ENCODE results near the gene PLXNA2. TPM values are rescaled to one million over a fixed set of nuclear protein-coding genes. Genes with fewer than 3 reads are reported as not detected.

Gene PLXNA2
- total and polyA plus RNA-seq, 2 donors (not counting 3 experiments of a cell fraction or from before 2014, with no cell fraction given) = 42.6 to 229 TPM

DNA sequence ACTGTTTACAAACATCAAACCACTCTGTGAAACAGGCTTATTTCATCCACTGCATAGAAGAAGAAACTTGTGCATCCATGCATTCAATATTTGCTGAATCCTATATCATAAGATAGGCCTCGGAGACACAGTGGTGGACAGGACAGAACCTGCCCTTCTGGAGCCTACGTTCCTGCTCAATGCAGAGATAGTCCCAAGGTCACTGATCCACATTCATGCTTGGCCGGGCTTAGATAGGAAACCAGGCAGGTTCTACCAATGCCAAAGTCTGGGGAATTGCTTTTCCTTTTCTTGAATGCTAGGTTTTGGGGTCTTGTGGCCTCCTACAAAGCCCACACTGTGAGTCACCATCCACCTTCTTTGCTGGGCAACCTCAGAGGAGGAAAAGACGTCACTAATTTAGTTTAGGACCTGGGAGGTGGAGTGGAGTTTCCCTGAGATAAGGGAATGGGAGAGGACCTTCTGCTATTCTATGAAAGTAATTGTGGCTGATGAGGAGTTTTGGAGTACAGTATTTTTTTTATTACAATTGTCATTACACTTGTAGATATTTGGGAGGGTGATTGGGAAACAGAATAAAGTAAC, 233.6 kb downstream of the PLXNA2 start:
- Histone ChIP-seq H3K9me1 (replicated peaks; ENCODE audit: control insufficient read depth, extremely low read depth, insufficient read depth, low read length) (no peaks in the 10 kb centered on the region), H2AFZ (ENCODE audit: low read depth, low read length) (no peak overlapping the region), H4K20me1 (replicated peaks; ENCODE audit: control insufficient read depth, extremely low read depth, insufficient read depth, low read length) (no peaks in the 10 kb centered on the region), H3K9me3 (replicated peaks; ENCODE audit: control insufficient read depth, insufficient read depth, low read length) (no peaks in the 10 kb centered on the region), H3K9ac (replicated peaks; ENCODE audit: extremely low read depth, insufficient read depth, low read length) (no peak overlapping the region), H3K27ac (ENCODE audit: insufficient read depth, low read depth, low read length) (no peak overlapping the region), H3K4me3 (replicated peaks in 1 of 3; ENCODE audit: insufficient read depth in 1 of 3, low read depth in 1 of 3, low read length in 3 of 3) (no peak overlapping the region), H3K36me3 (ENCODE audit: control insufficient read depth in 2 of 2, extremely low read depth in 1 of 2, insufficient read depth in 2 of 2, low read length in 2 of 2) (no peaks in the 10 kb centered on the region), H3K79me2 (ENCODE audit: control insufficient read depth, insufficient read depth, low read length) (no peaks in the 10 kb centered on the region), H3K4me2 (ENCODE audit: insufficient read depth, low read length) (no peak overlapping the region), H3K4me1 (ENCODE audit: control insufficient read depth, extremely low read depth, insufficient read depth, low read length) (peaks cover 7% of the 10 kb centered on the region), H3K27me3 (ENCODE audit: control insufficient read depth in 2 of 2, insufficient read depth in 2 of 2, low read length in 2 of 2) (no peaks in the 10 kb centered on the region)
- dilution Hi-C loops (cut with MboI; ENCODE audit: extremely low pct_ligation_motif_present, low sequenced_read_pairs) (no loop called here), intact Hi-C loops (cut with micrococcal nuclease) (no loop called here)
- no TSS peak for BruUV-seq (replicated peaks)
- FAIRE-seq = no peak
- no peak for TF ChIP-seq EZH2 (IDR thresholded peaks at IDR 0.05; ENCODE audit: borderline replicate concordance, low read depth, low read length, severe bottlenecking)
- TF ChIP-seq GATA2 (IDR thresholded peaks at IDR 0.05; ENCODE audit: insufficient read depth, insufficient read length, low read depth, low read length) = no peak
- TF ChIP-seq, protein P1, sequence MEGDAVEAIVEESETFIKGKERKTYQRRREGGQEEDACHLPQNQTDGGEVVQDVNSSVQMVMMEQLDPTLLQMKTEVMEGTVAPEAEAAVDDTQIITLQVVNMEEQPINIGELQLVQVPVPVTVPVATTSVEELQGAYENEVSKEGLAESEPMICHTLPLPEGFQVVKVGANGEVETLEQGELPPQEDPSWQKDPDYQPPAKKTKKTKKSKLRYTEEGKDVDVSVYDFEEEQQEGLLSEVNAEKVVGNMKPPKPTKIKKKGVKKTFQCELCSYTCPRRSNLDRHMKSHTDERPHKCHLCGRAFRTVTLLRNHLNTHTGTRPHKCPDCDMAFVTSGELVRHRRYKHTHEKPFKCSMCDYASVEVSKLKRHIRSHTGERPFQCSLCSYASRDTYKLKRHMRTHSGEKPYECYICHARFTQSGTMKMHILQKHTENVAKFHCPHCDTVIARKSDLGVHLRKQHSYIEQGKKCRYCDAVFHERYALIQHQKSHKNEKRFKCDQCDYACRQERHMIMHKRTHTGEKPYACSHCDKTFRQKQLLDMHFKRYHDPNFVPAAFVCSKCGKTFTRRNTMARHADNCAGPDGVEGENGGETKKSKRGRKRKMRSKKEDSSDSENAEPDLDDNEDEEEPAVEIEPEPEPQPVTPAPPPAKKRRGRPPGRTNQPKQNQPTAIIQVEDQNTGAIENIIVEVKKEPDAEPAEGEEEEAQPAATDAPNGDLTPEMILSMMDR (IDR thresholded peaks at IDR 0.05; ENCODE audit: extremely low read depth in 1 of 2, insufficient read depth in 1 of 2, low read depth in 1 of 2, low read length in 2 of 2) = no peak
- no peak for TF ChIP-seq MYC (IDR thresholded peaks at IDR 0.05; ENCODE audit: low read depth, low read length)
- ChIA-PET CTCF (interaction anchor here (0.6 to 3.5 kb wide), 2 partner anchors 11 kb away, joined by 3 to 20 read pairs; no protein-coding TSS in a partner anchor), POLR2A (no interaction called here)
- no peak for DNase-seq (ENCODE audit: low read depth, low spot score)
